GM19193 (cell line): Measurements from ENCODE around the gene SDHAF3.

Source experiments
- POLR2A ChIP-seq: IDR thresholded peaks from 4 replicates; pipeline ENCODE4 v1.6.1; 2011; ENCODE audit not compliant: insufficient read depth, insufficient read length; ENCODE audit errors: extremely low read depth

Gene SDHAF3

GRCh38 chr7:97116308-97116707 is 1.2 kb upstream of the SDHAF3 start:
- TF ChIP-seq POLR2A = no peak

DNA sequence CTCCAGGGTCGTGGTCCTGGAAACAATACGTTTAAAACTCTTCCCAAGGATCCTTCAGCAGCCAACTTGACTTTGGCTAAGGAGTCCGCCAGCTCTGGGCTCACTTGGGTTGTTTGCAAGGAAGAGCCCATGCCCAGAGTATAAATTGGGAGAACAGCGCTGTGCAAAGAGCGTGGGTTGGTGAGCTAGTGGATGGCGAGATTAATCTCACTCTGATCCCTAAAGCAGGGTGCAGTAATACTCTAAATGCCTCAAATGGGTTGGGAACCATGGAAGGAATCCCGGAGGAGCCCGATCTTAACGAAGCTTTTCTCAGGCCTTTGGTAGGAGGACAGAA is 495 bp upstream of the SDHAF3 start:
- no peak for TF ChIP-seq POLR2A

- TF ChIP-seq POLR2A = no peak
These were observed 914 bp downstream of the SDHAF3 start for GRCh38 chr7:97118306-97118917.

DNA sequence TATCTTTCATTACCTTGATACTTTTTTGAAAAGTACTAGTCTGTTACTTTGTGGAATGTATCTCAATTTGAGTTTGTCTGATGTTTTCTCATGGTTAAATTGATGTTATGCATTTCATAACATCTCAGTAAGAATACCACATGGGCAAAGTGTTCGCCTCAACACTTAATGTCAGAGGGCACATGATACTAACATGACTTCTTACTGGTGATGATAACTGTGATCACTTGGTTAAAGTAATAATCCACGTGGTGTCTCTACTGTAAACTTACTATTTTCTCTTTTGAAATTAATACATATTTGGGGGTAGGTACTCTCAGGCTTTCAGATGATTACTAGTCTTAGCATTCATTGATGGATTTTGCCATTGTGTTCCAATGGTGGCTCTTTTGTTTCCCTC is 2.2 kb downstream of the SDHAF3 start:
- no peak for TF ChIP-seq POLR2A

DNA sequence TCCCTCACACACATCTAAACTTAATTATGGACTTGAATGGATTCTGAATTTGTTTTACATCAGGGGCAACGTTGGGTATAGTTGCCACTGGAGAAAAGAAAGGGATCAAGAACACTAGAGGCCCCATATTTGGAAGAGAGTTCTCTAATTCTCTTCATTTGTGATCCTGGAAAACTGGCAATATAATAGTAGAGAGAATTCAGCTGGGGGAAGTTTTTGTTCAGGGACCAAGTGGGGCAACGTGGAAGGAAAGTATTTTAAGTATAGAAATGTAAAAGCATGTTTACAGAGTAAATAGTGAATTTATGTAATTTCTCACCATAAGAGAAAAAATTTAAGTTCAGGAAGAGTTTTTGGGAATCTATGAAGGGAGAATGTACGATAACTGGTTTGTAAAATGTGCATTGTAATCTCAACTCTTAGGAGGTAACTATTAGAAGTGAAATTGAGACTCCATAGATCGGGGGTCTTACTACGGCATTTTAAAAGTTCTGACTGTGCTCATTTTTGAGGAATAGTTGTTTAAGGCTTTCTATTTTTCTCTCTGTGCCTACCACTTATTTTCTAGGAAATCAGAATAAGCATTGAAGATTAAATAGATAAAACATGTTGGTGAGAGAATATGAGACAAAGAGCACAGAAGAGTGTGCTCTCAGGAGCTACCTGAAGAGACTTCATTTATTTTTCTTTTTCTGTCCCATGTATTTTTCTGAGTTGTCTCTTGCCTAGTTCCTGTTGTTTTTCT is 3.4 kb downstream of the SDHAF3 start:
- TF ChIP-seq POLR2A = no peak

GRCh38 chr7:97126483-97127171 is 9.1 kb downstream of the SDHAF3 start:
- TF ChIP-seq POLR2A = no peak

- TF ChIP-seq POLR2A = no peak
These were observed 11.2 kb downstream of the SDHAF3 start for GRCh38 chr7:97128736-97129135.

DNA sequence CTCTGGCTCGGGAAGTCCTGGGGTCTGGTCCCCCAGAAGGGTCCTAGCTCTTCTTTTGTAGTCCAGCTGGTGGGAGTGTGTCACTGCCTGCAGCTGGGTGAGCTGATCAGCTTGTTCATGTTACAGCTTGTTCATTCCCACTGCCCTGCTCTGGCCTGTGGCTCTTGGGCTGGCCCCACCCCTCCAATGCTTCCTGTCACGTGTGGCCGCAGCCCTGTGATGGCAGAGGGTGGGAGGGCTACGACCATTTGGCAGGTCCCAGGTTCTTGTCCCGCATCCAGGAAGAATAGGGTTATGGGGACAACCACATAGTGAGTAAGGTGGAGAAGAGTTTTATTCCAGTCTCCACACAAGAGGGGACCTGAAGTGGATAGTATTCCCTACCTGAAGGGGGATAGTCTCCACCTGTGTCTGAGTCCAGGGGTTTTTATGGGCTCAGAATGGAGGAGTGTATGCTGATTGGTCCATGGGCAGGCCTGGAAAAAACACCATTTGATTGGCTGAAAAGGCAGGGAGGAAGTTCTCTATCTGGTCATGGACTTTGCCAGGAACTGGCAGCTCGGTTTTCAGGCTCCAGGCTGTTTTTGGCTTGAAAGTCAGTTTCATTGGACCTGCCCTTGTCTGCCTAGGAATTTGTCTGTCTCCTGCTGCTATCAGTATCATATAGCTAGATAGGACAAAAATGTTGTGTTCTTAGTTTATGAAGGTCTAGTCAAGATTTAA is 13.1 kb downstream of the SDHAF3 start:
- TF ChIP-seq POLR2A = no peak

DNA sequence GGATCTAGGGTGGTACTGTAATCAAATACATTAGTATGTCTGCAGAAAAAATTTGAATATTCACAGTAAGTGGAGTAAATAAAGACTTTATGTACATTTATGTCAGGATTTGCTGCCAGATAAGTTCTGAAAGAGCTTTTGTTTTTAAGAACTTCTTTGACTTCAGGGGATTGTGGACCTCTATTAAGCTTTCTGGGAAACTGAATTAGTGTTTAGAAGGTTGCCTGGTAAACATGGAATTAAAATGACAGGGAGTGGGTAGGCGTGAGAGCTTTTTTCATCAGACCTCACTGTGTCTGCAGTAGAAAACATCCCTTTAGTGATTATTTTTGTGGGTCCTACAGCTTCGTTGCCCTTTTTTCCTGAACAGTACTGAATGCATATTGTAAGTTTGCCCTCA is 15.7 kb downstream of the SDHAF3 start:
- no peak for TF ChIP-seq POLR2A

GRCh38 chr7:97138830-97139229 is 21.3 kb downstream of the SDHAF3 start:
- TF ChIP-seq POLR2A = no peak

- TF ChIP-seq POLR2A = no peak
These were observed 27.6 kb downstream of the SDHAF3 start for GRCh38 chr7:97145068-97145467.

- no peak for TF ChIP-seq POLR2A
These were observed 32.3 kb downstream of the SDHAF3 start for GRCh38 chr7:97149843-97150242.

- no peak for TF ChIP-seq POLR2A
These were observed 38.5 kb downstream of the SDHAF3 start for GRCh38 chr7:97155897-97156418.

DNA sequence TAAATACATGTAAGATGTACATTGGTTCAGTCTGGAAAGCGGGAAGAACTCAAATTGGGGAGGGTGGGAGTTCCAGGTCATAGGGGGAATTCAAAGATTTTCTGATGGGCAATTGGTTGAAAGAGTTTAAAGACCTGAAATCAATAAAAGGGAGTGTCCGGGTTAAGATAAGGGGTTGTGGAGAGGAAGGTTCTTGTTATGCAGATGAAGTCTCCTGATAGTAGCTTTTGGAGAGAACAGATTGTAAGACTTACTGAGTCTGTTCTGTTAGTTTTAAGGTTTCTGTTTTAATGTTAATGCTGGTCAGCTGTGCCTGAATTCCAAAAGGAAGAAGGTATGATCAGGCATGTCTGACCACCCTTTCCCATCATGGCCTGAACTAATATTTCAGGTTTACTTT is 48.8 kb downstream of the SDHAF3 start:
- no peak for TF ChIP-seq POLR2A

GRCh38 chr7:97167176-97167575 is 49.7 kb downstream of the SDHAF3 start:
- TF ChIP-seq POLR2A = no peak
